ENCODE results near the gene SLCO4C1.
"Not testable (repeated sequence)": the region's sequence is repeated elsewhere in the genome, so short reads cannot be mapped to it uniquely, and the experiment has no call there.

The SLCO4C1 gene, protein sequence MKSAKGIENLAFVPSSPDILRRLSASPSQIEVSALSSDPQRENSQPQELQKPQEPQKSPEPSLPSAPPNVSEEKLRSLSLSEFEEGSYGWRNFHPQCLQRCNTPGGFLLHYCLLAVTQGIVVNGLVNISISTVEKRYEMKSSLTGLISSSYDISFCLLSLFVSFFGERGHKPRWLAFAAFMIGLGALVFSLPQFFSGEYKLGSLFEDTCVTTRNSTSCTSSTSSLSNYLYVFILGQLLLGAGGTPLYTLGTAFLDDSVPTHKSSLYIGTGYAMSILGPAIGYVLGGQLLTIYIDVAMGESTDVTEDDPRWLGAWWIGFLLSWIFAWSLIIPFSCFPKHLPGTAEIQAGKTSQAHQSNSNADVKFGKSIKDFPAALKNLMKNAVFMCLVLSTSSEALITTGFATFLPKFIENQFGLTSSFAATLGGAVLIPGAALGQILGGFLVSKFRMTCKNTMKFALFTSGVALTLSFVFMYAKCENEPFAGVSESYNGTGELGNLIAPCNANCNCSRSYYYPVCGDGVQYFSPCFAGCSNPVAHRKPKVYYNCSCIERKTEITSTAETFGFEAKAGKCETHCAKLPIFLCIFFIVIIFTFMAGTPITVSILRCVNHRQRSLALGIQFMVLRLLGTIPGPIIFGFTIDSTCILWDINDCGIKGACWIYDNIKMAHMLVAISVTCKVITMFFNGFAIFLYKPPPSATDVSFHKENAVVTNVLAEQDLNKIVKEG

DNA sequence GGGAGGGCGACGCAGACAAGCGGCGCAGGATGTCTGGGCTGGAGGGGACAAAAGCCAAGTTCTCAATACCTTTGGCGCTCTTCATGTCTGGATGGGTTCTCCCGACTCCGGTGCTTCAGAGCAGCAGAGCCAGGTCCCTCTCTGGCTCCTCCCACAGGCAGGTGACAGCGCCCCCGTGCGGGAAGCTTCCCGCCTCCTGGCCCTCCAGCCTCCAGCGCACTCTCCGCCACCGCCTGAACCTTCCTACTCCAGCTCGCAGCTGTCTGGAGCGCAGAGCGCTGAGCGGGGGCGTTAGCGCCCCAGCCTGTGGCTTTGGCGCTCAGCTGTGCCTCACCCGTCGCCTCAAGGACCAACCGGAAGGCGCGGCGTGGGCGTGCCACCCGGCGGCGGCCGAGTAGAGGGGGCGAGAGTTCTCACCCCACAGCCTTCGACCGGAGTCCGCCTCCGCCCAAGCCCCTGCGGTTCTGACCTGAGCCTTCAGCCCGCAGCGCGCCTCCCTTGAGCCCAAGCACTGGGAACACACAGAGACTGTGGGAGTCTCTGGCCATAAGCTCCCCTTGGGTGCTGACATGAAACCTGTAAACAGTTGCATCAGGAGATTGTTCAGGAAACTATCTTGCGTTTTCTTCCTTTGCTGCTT is at the start of gene SLCO4C1:
TSS of gene SLCO4C1 (minus strand) at position 107 of the 640 bp plus-strand sequence. CDS start at position 85, 22 bp downstream.
- peaks cover 2% of the 10 kb centered on the region for H3K4me1 ChIP-seq (ENCODE audit: control insufficient read depth, insufficient read depth, low read length)
- no peaks in the 10 kb centered on the region for H3K36me3 ChIP-seq (ENCODE audit: control insufficient read depth, insufficient read depth, low read length)
- H3K27me3 ChIP-seq (ENCODE audit: control insufficient read depth, insufficient read depth, low read length) = no peaks in the 10 kb centered on the region
- H3K4me3 ChIP-seq (ENCODE audit: low read length) = peak within 1 kb of the TSS; percentile 72
- H3K27ac ChIP-seq (ENCODE audit: low read depth, low read length) = no peak within 1 kb of the TSS
- no peak within 1 kb of the TSS for H3K9ac ChIP-seq (ENCODE audit: low read length)

DNA sequence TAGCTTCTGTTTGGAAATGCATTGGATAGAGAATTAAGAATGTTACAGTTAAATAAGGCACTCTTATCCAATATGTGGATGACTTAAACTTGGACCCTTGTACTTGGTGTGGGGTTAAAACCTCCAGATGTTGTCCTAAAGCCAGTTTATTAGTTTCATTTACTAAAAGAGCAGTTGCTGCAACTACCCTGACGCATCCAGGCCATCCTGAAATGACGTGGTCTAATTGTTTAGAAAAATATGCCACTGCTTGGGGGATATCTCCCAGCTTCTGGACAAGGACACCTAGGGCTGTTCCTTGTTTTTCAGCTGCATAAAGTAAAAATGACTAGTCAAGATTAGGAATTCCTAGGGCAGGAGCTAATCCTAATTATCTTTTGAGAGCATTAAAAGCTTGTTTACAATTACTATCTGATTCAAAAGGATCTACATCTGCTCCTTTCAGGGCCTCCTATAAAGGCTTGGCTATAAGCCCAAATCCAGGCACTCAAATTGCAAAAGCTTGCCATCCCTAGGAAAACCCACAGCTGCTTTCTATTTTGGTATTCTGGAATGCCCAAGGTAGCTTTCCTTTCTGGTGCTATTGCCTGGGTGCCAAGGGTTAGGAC is 45.7 kb upstream of the SLCO4C1 start:
- no peak overlapping the region for H3K4me3 ChIP-seq (ENCODE audit: low read length)
- no peaks in the 10 kb centered on the region for H3K4me1 ChIP-seq (ENCODE audit: control insufficient read depth, insufficient read depth, low read length)
- H3K9ac ChIP-seq (ENCODE audit: low read length) = no peak overlapping the region
- H3K27me3 ChIP-seq (ENCODE audit: control insufficient read depth, insufficient read depth, low read length) = no peaks in the 10 kb centered on the region
- no peak overlapping the region for H3K27ac ChIP-seq (ENCODE audit: low read depth, low read length)
- no peaks in the 10 kb centered on the region for H3K36me3 ChIP-seq (ENCODE audit: control insufficient read depth, insufficient read depth, low read length)

DNA sequence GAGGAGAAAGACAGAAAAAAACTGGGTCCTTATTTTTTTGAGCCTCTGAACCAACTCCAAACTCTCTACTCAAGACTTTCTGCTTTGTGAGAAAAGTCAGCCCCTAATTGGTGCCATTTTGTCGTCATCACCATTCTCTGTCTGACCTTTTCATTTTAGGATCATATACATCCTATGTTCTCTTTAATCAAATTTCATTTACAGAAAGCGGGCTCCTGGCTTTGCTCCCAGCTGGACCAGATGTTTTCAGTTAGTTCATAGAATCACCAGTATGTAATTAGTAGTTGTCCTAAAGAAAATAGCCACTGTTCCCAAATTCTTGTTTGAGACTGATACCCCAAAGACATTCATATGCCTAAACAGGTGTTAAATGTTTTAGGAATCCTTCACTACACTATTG is 28.6 kb upstream of the SLCO4C1 start:
- Histone ChIP-seq H3K9ac (ENCODE audit: low read length) (no peak overlapping the region), H3K4me3 (ENCODE audit: low read length) (no peak overlapping the region), H3K27me3 (ENCODE audit: control insufficient read depth, insufficient read depth, low read length) (no peaks in the 10 kb centered on the region), H3K36me3 (ENCODE audit: control insufficient read depth, insufficient read depth, low read length) (no peaks in the 10 kb centered on the region), H3K4me1 (ENCODE audit: control insufficient read depth, insufficient read depth, low read length) (no peaks in the 10 kb centered on the region), H3K27ac (ENCODE audit: low read depth, low read length) (no peak overlapping the region)

DNA sequence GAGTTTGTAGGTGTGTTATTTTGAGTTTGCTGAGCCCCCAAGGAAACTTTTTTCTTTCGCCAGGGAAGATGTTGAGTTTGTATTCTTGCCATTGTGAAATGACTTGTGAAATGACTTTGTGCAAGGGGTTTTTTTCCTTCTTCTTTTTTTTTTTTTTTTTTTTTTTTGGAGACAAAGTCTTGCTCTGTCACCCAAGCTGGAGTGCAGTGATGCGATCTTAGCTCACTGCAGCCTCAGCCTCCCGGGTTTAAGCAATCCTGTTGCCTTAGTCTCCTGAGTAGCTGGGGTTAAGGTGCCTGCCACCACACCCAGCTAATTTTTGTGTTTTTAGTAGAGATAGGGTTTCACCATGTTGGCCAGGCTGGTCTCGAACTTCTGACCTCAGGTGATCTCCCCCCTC is 22.7 kb upstream of the SLCO4C1 start:
- not testable (repeated sequence) for H3K4me1 ChIP-seq (ENCODE audit: control insufficient read depth, insufficient read depth, low read length); H3K9ac ChIP-seq (ENCODE audit: low read length); H3K27ac ChIP-seq (ENCODE audit: low read depth, low read length); H3K36me3 ChIP-seq (ENCODE audit: control insufficient read depth, insufficient read depth, low read length); H3K4me3 ChIP-seq (ENCODE audit: low read length); H3K27me3 ChIP-seq (ENCODE audit: control insufficient read depth, insufficient read depth, low read length)

DNA sequence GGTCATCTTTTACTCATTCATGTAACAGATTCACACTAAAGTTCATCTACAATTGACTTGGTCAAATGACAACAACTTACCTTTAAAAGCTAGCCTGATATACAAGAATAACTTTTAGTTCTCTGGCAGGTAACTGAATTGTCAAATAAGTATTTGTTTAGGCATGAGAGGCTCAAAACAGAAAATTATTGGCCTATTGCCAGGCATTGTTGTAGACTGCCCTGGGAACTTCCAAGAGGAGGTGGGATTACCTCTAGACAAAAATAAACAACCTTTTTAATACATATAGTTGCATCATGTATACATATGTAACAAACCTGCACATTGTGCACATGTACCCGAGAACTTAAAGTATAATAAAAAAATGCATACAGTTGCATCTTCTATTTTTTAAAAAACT is 18.2 kb upstream of the SLCO4C1 start:
- Histone ChIP-seq H3K27me3 (ENCODE audit: control insufficient read depth, insufficient read depth, low read length) (no peaks in the 10 kb centered on the region), H3K4me3 (ENCODE audit: low read length) (no peak overlapping the region), H3K4me1 (ENCODE audit: control insufficient read depth, insufficient read depth, low read length) (no peaks in the 10 kb centered on the region), H3K27ac (ENCODE audit: low read depth, low read length) (no peak overlapping the region), H3K36me3 (ENCODE audit: control insufficient read depth, insufficient read depth, low read length) (no peaks in the 10 kb centered on the region), H3K9ac (ENCODE audit: low read length) (no peak overlapping the region)

DNA sequence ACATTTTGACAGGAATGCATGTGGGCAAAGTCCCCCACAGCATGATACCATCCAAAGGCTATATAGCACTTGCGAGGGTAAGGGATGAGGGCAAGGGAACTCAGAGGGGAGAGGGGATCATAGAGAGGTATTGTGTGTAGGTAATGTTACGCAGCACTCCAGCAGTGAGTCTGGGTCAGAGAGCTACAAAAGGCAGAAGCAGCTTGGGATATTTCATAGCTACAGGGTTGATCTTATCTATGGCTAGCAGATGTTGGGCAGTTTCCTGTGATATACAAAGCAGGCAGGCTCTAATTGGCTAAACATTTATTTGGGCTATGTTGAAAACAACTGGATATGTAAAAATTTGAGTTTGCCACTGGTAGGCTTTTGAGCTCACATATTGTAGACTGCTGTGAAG is 17.8 kb upstream of the SLCO4C1 start:
- Histone ChIP-seq H3K27ac (ENCODE audit: low read depth, low read length) (no peak overlapping the region), H3K27me3 (ENCODE audit: control insufficient read depth, insufficient read depth, low read length) (no peaks in the 10 kb centered on the region), H3K9ac (ENCODE audit: low read length) (no peak overlapping the region), H3K4me3 (ENCODE audit: low read length) (no peak overlapping the region), H3K36me3 (ENCODE audit: control insufficient read depth, insufficient read depth, low read length) (no peaks in the 10 kb centered on the region), H3K4me1 (ENCODE audit: control insufficient read depth, insufficient read depth, low read length) (no peaks in the 10 kb centered on the region)

DNA sequence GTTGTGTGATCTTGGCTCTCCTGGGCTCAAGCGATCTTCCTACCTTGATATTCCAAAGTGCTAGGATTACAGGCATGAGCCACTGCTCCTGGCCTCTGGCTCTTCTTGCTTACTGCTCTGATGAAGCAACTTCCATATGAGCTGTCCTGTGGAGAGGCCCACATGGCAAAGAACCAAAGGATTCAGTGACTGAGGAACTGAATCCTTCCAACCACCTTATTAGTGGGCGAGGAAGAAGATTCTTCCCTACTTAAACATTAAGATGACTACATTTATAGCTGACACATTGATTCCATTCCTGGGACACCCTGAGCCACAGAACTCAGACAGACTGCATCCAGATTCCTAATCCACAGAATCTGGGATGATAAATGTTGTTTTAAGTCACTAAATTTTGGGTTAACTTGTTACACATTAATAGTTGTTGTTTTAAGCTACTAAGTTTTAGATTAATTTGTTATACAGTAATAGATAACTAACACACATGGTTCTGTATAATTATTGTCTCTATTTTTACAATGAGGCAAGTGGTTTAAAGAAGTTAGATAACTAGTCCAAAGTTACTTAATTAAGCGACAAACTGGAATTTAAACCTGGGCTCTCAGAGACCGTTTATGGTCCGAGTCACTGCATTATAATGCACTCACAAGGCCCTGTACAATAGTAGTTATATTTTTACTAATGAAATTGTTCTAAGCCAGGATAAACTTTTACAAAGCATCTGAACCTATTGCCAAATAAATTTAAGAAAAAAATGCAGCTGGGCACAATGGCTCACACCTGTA is 16.7 kb upstream of the SLCO4C1 start:
- H3K36me3 ChIP-seq (ENCODE audit: control insufficient read depth, insufficient read depth, low read length) = no peaks in the 10 kb centered on the region
- H3K4me1 ChIP-seq (ENCODE audit: control insufficient read depth, insufficient read depth, low read length) = no peaks in the 10 kb centered on the region
- H3K4me3 ChIP-seq (ENCODE audit: low read length) = no peak overlapping the region
- no peak overlapping the region for H3K9ac ChIP-seq (ENCODE audit: low read length)
- no peaks in the 10 kb centered on the region for H3K27me3 ChIP-seq (ENCODE audit: control insufficient read depth, insufficient read depth, low read length)
- no peak overlapping the region for H3K27ac ChIP-seq (ENCODE audit: low read depth, low read length)

DNA sequence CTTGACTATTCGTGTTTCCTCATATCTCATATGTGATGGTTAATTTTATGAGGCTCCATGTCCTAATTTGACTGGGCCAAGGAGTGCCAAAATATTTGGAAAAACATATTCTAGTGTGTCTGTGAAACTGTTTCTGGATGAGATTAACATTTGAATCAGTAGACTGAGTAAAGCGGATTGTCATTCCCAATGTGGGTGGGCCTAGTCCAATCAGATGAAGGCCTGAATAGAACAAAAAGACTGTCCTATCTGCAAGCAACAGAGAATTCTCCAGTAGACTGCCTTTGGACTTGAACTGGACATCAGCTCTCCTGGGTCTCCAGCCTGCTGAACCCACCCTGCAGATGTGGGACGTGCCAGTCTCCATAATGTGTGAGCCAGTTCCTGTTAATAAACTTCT is 13.5 kb upstream of the SLCO4C1 start:
- H3K4me3 ChIP-seq (ENCODE audit: low read length) = no peak overlapping the region
- H3K27me3 ChIP-seq (ENCODE audit: control insufficient read depth, insufficient read depth, low read length) = no peaks in the 10 kb centered on the region
- H3K9ac ChIP-seq (ENCODE audit: low read length) = no peak overlapping the region
- H3K4me1 ChIP-seq (ENCODE audit: control insufficient read depth, insufficient read depth, low read length) = no peaks in the 10 kb centered on the region
- H3K36me3 ChIP-seq (ENCODE audit: control insufficient read depth, insufficient read depth, low read length) = no peaks in the 10 kb centered on the region
- H3K27ac ChIP-seq (ENCODE audit: low read depth, low read length) = no peak overlapping the region

DNA sequence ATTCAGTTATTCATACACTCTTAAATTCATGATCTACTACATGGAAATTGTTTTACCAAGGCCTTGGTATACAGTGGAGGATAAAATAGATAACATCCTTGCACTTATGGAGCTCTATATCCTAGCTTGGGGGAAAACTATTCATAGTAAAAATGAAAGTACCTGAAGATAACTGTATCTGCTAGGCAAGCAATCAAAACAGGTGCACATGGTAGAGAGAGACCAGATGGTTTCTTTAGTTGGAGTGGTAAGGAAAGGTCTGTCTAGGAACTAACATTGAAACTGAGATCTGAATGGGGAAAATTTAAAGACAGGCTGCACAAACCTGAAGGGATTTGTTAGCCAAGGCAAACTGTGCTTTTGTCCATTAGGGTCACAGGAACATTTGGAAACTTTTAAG is 11.1 kb upstream of the SLCO4C1 start:
- Histone ChIP-seq H3K27ac (ENCODE audit: low read depth, low read length) (no peak overlapping the region), H3K4me3 (ENCODE audit: low read length) (no peak overlapping the region), H3K27me3 (ENCODE audit: control insufficient read depth, insufficient read depth, low read length) (no peaks in the 10 kb centered on the region), H3K36me3 (ENCODE audit: control insufficient read depth, insufficient read depth, low read length) (no peaks in the 10 kb centered on the region), H3K9ac (ENCODE audit: low read length) (no peak overlapping the region), H3K4me1 (ENCODE audit: control insufficient read depth, insufficient read depth, low read length) (no peaks in the 10 kb centered on the region)

DNA sequence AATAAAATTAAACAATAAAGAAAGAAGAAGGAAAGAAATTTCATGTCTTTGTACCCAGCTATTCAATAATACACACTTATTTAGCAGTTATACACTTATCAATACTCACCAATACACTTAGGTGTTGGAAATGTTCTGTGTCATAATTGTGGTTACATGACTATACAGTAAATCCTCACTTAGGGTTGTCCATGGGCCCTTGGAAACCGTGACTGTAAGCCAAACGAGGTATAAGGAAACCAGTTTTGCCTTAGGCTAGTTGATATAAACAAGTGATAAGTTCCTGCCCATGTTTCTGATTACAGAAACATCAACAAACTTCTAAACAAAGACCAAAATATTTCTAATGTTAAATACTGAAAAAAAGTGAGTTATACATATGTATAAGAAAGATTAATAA is 10.0 kb upstream of the SLCO4C1 start:
- Histone ChIP-seq H3K36me3 (ENCODE audit: control insufficient read depth, insufficient read depth, low read length) (no peaks in the 10 kb centered on the region), H3K4me1 (ENCODE audit: control insufficient read depth, insufficient read depth, low read length) (no peaks in the 10 kb centered on the region), H3K4me3 (ENCODE audit: low read length) (no peak overlapping the region), H3K27ac (ENCODE audit: low read depth, low read length) (no peak overlapping the region), H3K27me3 (ENCODE audit: control insufficient read depth, insufficient read depth, low read length) (no peaks in the 10 kb centered on the region), H3K9ac (ENCODE audit: low read length) (no peak overlapping the region)

DNA sequence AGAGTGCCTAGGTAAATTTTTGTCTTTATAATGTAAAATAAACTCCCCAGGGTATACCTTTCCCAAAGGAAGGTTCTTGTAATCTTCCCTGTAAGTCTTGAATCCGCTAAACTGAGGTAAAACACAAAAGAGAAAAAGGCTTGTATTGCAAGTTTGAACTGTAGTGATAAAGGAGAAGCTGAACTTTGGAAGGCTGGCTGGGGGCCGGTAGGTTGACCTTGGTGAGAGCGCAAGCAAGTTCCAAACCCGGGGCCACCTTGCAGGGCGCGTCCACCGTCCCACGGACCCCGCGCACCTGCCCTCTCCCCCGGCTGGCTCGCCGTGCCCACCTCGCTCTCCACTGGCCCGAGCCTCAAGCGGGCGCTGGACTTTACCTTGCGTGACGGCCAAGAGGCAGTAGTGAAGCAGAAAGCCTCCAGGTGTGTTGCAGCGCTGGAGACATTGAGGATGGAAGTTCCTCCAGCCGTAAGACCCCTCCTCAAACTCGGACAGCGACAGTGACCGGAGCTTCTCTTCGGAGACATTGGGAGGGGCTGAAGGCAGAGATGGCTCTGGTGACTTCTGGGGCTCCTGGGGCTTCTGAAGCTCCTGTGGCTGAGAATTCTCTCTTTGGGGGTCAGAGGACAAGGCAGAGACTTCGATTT is 428 bp downstream of the SLCO4C1 start:
- Histone ChIP-seq H3K9ac (ENCODE audit: low read length) (no peak overlapping the region), H3K27me3 (ENCODE audit: control insufficient read depth, insufficient read depth, low read length) (no peaks in the 10 kb centered on the region), H3K4me1 (ENCODE audit: control insufficient read depth, insufficient read depth, low read length) (peaks cover 2% of the 10 kb centered on the region), H3K27ac (ENCODE audit: low read depth, low read length) (no peak overlapping the region), H3K36me3 (ENCODE audit: control insufficient read depth, insufficient read depth, low read length) (no peaks in the 10 kb centered on the region), H3K4me3 (ENCODE audit: low read length) (peak overlapping the region; percentile 72)
